NT2/D1 (cell line): ENCODE results near the gene PSMD5.

Experiments
- DNase-seq: peaks from one replicate; pipeline ENCODE4 v3.0.0-alpha.2; 2011; ENCODE audit warnings: low read depth, low spot score
- H3K27me3 ChIP-seq: 2 replicates; pipeline ENCODE4 v1.6.0; 2011; ENCODE audit warnings: mild to moderate bottlenecking; ENCODE audit not compliant: insufficient read length, insufficient read depth
- H3K36me3 ChIP-seq: 2 replicates; pipeline ENCODE4 v1.6.1; 2011; ENCODE audit warnings: mild to moderate bottlenecking, low read length, mixed read lengths; ENCODE audit not compliant: insufficient read depth, insufficient read length
- H3K4me1 ChIP-seq: 2 replicates; pipeline ENCODE4 v1.5.1; 2011; ENCODE audit not compliant: insufficient read depth, insufficient read length
- H3K4me3 ChIP-seq: 2 replicates; pipeline ENCODE4 v1.5.1; 2011; ENCODE audit warnings: low read depth; ENCODE audit not compliant: insufficient read length
- H3K9ac ChIP-seq: 2 replicates; pipeline ENCODE4 v1.6.0; 2011; ENCODE audit warnings: low read depth; ENCODE audit not compliant: insufficient read length
- H3K9me3 ChIP-seq: 2 replicates; pipeline ENCODE4 v1.5.1; 2011; ENCODE audit warnings: mild to moderate bottlenecking, low read length; ENCODE audit not compliant: insufficient read depth
- SUZ12 ChIP-seq: IDR thresholded peaks from 2 replicates; pipeline ENCODE4 v1.6.1; 2011; ENCODE audit not compliant: insufficient read length, insufficient read depth; ENCODE audit errors: extremely low read depth
- YY1 ChIP-seq: IDR thresholded peaks from 2 replicates; pipeline ENCODE4 v1.6.1; 2011; ENCODE audit not compliant: insufficient read length, insufficient read depth
- ZNF274 ChIP-seq: IDR thresholded peaks from 2 replicates; pipeline ENCODE4 v1.6.1; 2011; ENCODE audit warnings: mild to moderate bottlenecking, low read depth, low read length

The PSMD5 gene

GRCh38 chr9:120886490-120886967 is 43.8 kb upstream of the PSMD5 start:
- no peak for DNase-seq
- Histone ChIP-seq H3K9ac (no peak overlapping the region), H3K4me3 (no peak overlapping the region), H3K9me3 (no peaks in the 10 kb centered on the region), H3K4me1 (peaks cover 14% of the 10 kb centered on the region), H3K27me3 (no peaks in the 10 kb centered on the region), H3K36me3 (no peaks in the 10 kb centered on the region)
- TF ChIP-seq YY1 (no peak), SUZ12 (no peak), ZNF274 (no peak)

GRCh38 chr9:120885958-120886357 is 43.2 kb upstream of the PSMD5 start:
- no peak for TF ChIP-seq SUZ12
- TF ChIP-seq YY1: no peak
- no peak for TF ChIP-seq ZNF274
- no peak for DNase-seq
- Histone ChIP-seq H3K9me3 (no peaks in the 10 kb centered on the region), H3K36me3 (no peaks in the 10 kb centered on the region), H3K4me1 (peaks cover 13% of the 10 kb centered on the region), H3K4me3 (no peak overlapping the region), H3K9ac (no peak overlapping the region), H3K27me3 (no peaks in the 10 kb centered on the region)

- no peak overlapping the region for H3K4me3 ChIP-seq
- no peak for TF ChIP-seq ZNF274
- no peak for TF ChIP-seq SUZ12
- TF ChIP-seq YY1: no peak
- H3K27me3 ChIP-seq: no peaks in the 10 kb centered on the region
- H3K9ac ChIP-seq: no peak overlapping the region
- H3K9me3 ChIP-seq: no peaks in the 10 kb centered on the region
- no peak for DNase-seq
- peaks cover 8% of the 10 kb centered on the region for H3K4me1 ChIP-seq
- no peaks in the 10 kb centered on the region for H3K36me3 ChIP-seq
Observed at GRCh38 chr9:120885457-120885856, 42.7 kb upstream of the PSMD5 start.

GRCh38 chr9:120883608-120883996 is 40.9 kb upstream of the PSMD5 start:
- Histone ChIP-seq H3K27me3 (no peaks in the 10 kb centered on the region), H3K9me3 (no peaks in the 10 kb centered on the region), H3K36me3 (no peaks in the 10 kb centered on the region), H3K4me1 (peaks cover 6% of the 10 kb centered on the region), H3K4me3 (no peak overlapping the region), H3K9ac (no peak overlapping the region)
- TF ChIP-seq ZNF274 (no peak), YY1 (no peak), SUZ12 (no peak)
- no peak for DNase-seq

- Histone ChIP-seq H3K36me3 (no peaks in the 10 kb centered on the region), H3K27me3 (no peaks in the 10 kb centered on the region), H3K4me3 (no peak overlapping the region), H3K9ac (no peak overlapping the region), H3K4me1 (peaks cover 11% of the 10 kb centered on the region), H3K9me3 (no peaks in the 10 kb centered on the region)
- no peak for TF ChIP-seq ZNF274
- no peak for TF ChIP-seq YY1
- no peak for TF ChIP-seq SUZ12
- no peak for DNase-seq
Observed at GRCh38 chr9:120882935-120883607, 40.3 kb upstream of the PSMD5 start.

GRCh38 chr9:120879446-120879845 is 36.7 kb upstream of the PSMD5 start:
- Histone ChIP-seq H3K36me3 (peaks cover 14% of the 10 kb centered on the region), H3K27me3 (no peaks in the 10 kb centered on the region), H3K4me1 (peaks cover 8% of the 10 kb centered on the region), H3K9ac (no peak overlapping the region), H3K9me3 (no peaks in the 10 kb centered on the region), H3K4me3 (no peak overlapping the region)
- TF ChIP-seq YY1: no peak
- no peak for TF ChIP-seq SUZ12
- TF ChIP-seq ZNF274: no peak
- DNase-seq: no peak

GRCh38 chr9:120878188-120879130 is 35.7 kb upstream of the PSMD5 start:
- H3K4me1 ChIP-seq: peaks cover 8% of the 10 kb centered on the region
- DNase-seq: no peak
- no peaks in the 10 kb centered on the region for H3K9me3 ChIP-seq
- TF ChIP-seq ZNF274: no peak
- no peak for TF ChIP-seq SUZ12
- TF ChIP-seq YY1: no peak
- H3K27me3 ChIP-seq: no peaks in the 10 kb centered on the region
- H3K9ac ChIP-seq: no peak overlapping the region
- H3K4me3 ChIP-seq: no peak overlapping the region
- H3K36me3 ChIP-seq: peaks cover 22% of the 10 kb centered on the region
